ENCODE data around the gene ZC3H10. TPM values are rescaled to one million over a fixed set of nuclear protein-coding genes. Genes with fewer than 3 reads are reported as not detected.
A peak's percentile ranks its signal among the peaks of the same experiment; 100 is the strongest.

ZC3H10 gene
- total RNA-seq, 5 donors from 2014 or later (not counting 1 experiment from before 2014, with no cell fraction given) = 8.4 to 15.1 (median 11.4) TPM

DNA sequence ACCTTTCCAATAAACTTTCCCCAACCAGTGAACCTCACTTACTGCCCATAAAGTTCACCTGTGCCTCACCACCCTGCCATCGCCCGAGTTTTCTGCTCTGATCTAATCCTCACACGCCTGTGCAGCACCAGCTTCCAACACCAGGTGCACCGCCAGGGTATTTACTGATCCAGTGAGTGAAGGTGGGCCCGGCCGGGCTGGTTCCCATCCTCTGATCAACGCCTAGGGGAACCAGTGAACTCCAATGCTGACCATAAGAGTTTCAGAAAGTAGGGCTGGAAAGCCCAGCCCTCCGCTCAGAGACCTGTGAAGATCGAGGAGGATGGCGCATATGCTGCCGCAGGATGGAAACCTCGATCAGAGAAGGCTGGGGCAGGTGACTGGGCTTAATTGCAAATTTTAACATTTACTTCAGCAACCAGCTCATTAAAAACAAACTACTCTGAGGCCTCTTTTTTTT lies 33.6 kb downstream of the ZC3H10 start:
- CTCF ChIA-PET = interaction anchor here (0.6 to 1.9 kb wide), 12 partner anchors 9 to 182 kb away, joined by 3 to 16 read pairs (median 4); partner anchors contain the start of genes ESYT1 (in 2 of the 2), PAN2 (in 1 of the 2), RNF41 (in 1 of the 2) and SMARCC2 (in 1 of the 2)
- WGBS (ENCODE audit: insufficient coverage) = under 1% methylated on average over 12 of the region's 12 CpGs
- Mint-ChIP-seq H3K27ac (peak overlapping the region; percentile 96 to 99), H3K9me3 (no peaks in the 10 kb centered on the region), H3K4me1 (peaks cover 27 to 42% (median 39%) of the 10 kb centered on the region in 3 donors), H3K36me3 (peaks cover 4% of the 10 kb centered on the region), H3K4me3 (peak overlapping the region; percentile 85 to 93 (median 93)), H3K27me3 (no peaks in the 10 kb centered on the region)
- Histone ChIP-seq H3K4me1 (ENCODE audit: control insufficient read depth in 1 of 2, extremely low read depth in 1 of 2, insufficient read depth in 2 of 2, low read length in 2 of 2) (peaks cover 11 to 21% of the 10 kb centered on the region in 2 experiments), H3K27ac (ENCODE audit: low read length) (peak overlapping the region; percentile 87), H3K9me3 (no peaks in the 10 kb centered on the region), H3K4me3 (ENCODE audit: control insufficient read depth in 1 of 2, extremely low read depth in 1 of 2, low read length in 1 of 2) (peak overlapping the region; percentile 58 to 80), H3K27me3 (replicated peaks in 1 of 2; ENCODE audit: control insufficient read depth in 2 of 2, extremely low read depth in 1 of 2, insufficient read depth in 2 of 2, low read length in 1 of 2) (no peaks in the 10 kb centered on the region), H3K36me3 (ENCODE audit: control insufficient read depth in 2 of 2, extremely low read depth in 1 of 2, insufficient read depth in 1 of 2, low read length in 1 of 2) (peaks cover 3 to 5% of the 10 kb centered on the region in 2 donors)
- POLR2A ChIA-PET = interaction anchor here (0.5 to 0.6 kb wide), 3 partner anchors 38 to 178 kb away, joined by 3 to 12 read pairs (median 4); no protein-coding TSS in a partner anchor
- DNase-seq (peak; percentile 41 to 76 (median 60)), ATAC-seq (replicated peaks in 1 of 4) (peak; percentile 66 to 73 (median 72))

- WGBS (ENCODE audit: insufficient coverage) = under 1% methylated on average over 22 of the region's 37 CpGs
- H3K36me3 ChIP-seq (ENCODE audit: control insufficient read depth in 2 of 2, extremely low read depth in 1 of 2, insufficient read depth in 1 of 2, low read length in 1 of 2) = peaks cover 3 to 5% of the 10 kb centered on the region in 2 donors
- H3K4me1 ChIP-seq (ENCODE audit: control insufficient read depth in 1 of 2, extremely low read depth in 1 of 2, insufficient read depth in 2 of 2, low read length in 2 of 2) = peaks cover 11 to 26% of the 10 kb centered on the region in 2 experiments
- ChIA-PET CTCF (interaction anchor here (0.6 to 1.9 kb wide), 11 partner anchors 8 to 181 kb away, joined by 3 to 16 read pairs (median 4); partner anchors contain the start of genes ESYT1 (in 2 of the 2), PAN2 (in 1 of the 2), RNF41 (in 1 of the 2) and SMARCC2 (in 1 of the 2)), POLR2A (interaction anchor here (0.6 kb wide), 2 partner anchors 42 to 179 kb away, joined by 3 to 4 read pairs; no protein-coding TSS in a partner anchor)
- peak; percentile 93 to 94 (median 93) for ATAC-seq (replicated peaks in 1 of 4)
- no peaks in the 10 kb centered on the region for H3K27me3 Mint-ChIP-seq
- no peaks in the 10 kb centered on the region for H3K9me3 Mint-ChIP-seq
- peak within 1 kb of the TSS; percentile 58 to 80 for H3K4me3 ChIP-seq (ENCODE audit: control insufficient read depth in 1 of 2, extremely low read depth in 1 of 2, low read length in 1 of 2)
- H3K27me3 ChIP-seq (replicated peaks in 1 of 2; ENCODE audit: control insufficient read depth in 2 of 2, extremely low read depth in 1 of 2, insufficient read depth in 2 of 2, low read length in 1 of 2) = no peaks in the 10 kb centered on the region
- H3K9me3 ChIP-seq = no peaks in the 10 kb centered on the region
- peaks cover 4% of the 10 kb centered on the region for H3K36me3 Mint-ChIP-seq
- peak within 1 kb of the TSS; percentile 87 for H3K27ac ChIP-seq (ENCODE audit: low read length)
- DNase-seq = peak; percentile 80 to 95 (median 89)
- H3K4me1 Mint-ChIP-seq = peaks cover 28 to 43% (median 42%) of the 10 kb centered on the region in 3 donors
- H3K27ac Mint-ChIP-seq = peak within 1 kb of the TSS; percentile 96 to 99
- peak within 1 kb of the TSS; percentile 85 to 93 (median 93) for H3K4me3 Mint-ChIP-seq
These were observed 34.2 kb downstream of the ZC3H10 start, which contains the start of gene MYL6B for GRCh38 chr12:56152132-56152755. TSS of gene MYL6B (plus strand) at chr12:56152587. CDS start at chr12:56153919, 1,332 bp downstream.

GRCh38 chr12:56152756-56153677 lies 35.0 kb downstream of the ZC3H10 start:
- H3K9me3 Mint-ChIP-seq = no peaks in the 10 kb centered on the region
- no peaks in the 10 kb centered on the region for H3K27me3 ChIP-seq (replicated peaks in 1 of 2; ENCODE audit: control insufficient read depth in 2 of 2, extremely low read depth in 1 of 2, insufficient read depth in 2 of 2, low read length in 1 of 2)
- H3K36me3 ChIP-seq (ENCODE audit: control insufficient read depth in 2 of 2, extremely low read depth in 1 of 2, insufficient read depth in 1 of 2, low read length in 1 of 2) = peaks cover 3 to 5% of the 10 kb centered on the region in 2 donors
- peak overlapping the region; percentile 58 to 80 for H3K4me3 ChIP-seq (ENCODE audit: control insufficient read depth in 1 of 2, extremely low read depth in 1 of 2, low read length in 1 of 2)
- DNase-seq = no peak
- peak overlapping the region; percentile 87 for H3K27ac ChIP-seq (ENCODE audit: low read length)
- ChIA-PET CTCF (interaction anchor here in 1 of 2 donors (1.0 kb wide), 1 partner anchor 207 kb away, joined by 3 read pairs; the partner anchor contains the start of gene STAT2), POLR2A (no interaction called here)
- peaks cover 4% of the 10 kb centered on the region for H3K36me3 Mint-ChIP-seq
- H3K27me3 Mint-ChIP-seq = no peaks in the 10 kb centered on the region
- H3K4me3 Mint-ChIP-seq = peak overlapping the region; percentile 85 to 93 (median 93)
- H3K9me3 ChIP-seq = no peaks in the 10 kb centered on the region
- peaks cover 33 to 51% (median 47%) of the 10 kb centered on the region in 3 donors for H3K4me1 Mint-ChIP-seq
- WGBS (ENCODE audit: insufficient coverage) = 0% methylated on average over 2 of the region's 8 CpGs
- H3K4me1 ChIP-seq (ENCODE audit: control insufficient read depth in 1 of 2, extremely low read depth in 1 of 2, insufficient read depth in 2 of 2, low read length in 2 of 2) = peaks cover 11 to 32% of the 10 kb centered on the region in 2 experiments
- H3K27ac Mint-ChIP-seq = peak overlapping the region; percentile 96 to 99
- no peak for ATAC-seq (replicated peaks in 1 of 4)

DNA sequence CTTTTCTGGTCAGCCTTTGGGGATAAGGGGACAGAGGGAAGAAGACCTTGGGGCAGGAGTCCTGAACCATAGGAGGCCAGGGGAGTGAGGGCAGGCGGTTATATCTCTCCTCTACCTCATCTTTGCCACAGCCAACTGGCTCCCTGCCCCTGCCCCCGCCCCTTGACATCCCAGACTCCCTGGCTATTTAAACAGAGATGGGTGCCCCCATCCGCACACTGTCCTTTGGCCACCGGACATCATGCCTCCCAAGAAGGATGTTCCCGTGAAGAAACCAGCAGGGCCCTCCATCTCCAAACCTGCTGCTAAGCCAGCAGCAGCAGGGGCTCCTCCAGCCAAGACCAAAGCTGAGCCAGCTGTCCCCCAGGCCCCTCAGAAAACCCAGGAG lies 35.6 kb downstream of the ZC3H10 start:
- DNase-seq (no peak), ATAC-seq (replicated peaks in 1 of 4) (no peak)
- POLR2A ChIA-PET = no interaction called here
- Mint-ChIP-seq H3K4me3 (peak overlapping the region in 2 of 3 donors; percentile 85 to 93), H3K9me3 (no peaks in the 10 kb centered on the region), H3K27ac (no peak overlapping the region), H3K27me3 (no peaks in the 10 kb centered on the region), H3K4me1 (peaks cover 33 to 56% (median 49%) of the 10 kb centered on the region in 3 donors), H3K36me3 (peaks cover 7% of the 10 kb centered on the region)
- Histone ChIP-seq H3K36me3 (ENCODE audit: control insufficient read depth in 2 of 2, extremely low read depth in 1 of 2, insufficient read depth in 1 of 2, low read length in 1 of 2) (peaks cover 3 to 5% of the 10 kb centered on the region in 2 donors), H3K27ac (ENCODE audit: low read length) (no peak overlapping the region), H3K4me3 (ENCODE audit: control insufficient read depth in 1 of 2, extremely low read depth in 1 of 2, low read length in 1 of 2) (no peak overlapping the region), H3K27me3 (replicated peaks in 1 of 2; ENCODE audit: control insufficient read depth in 2 of 2, extremely low read depth in 1 of 2, insufficient read depth in 2 of 2, low read length in 1 of 2) (no peaks in the 10 kb centered on the region), H3K4me1 (ENCODE audit: control insufficient read depth in 1 of 2, extremely low read depth in 1 of 2, insufficient read depth in 2 of 2, low read length in 2 of 2) (peaks cover 11 to 32% of the 10 kb centered on the region in 2 experiments), H3K9me3 (no peaks in the 10 kb centered on the region)
- CTCF ChIA-PET = interaction anchor here (0.5 to 1.1 kb wide), 3 partner anchors 18 to 206 kb away, joined by 3 to 4 read pairs (median 4); partner anchors contain the start of genes ESYT1 (in 1 of the 2) and STAT2 (in 1 of the 2)
- WGBS (ENCODE audit: insufficient coverage) = 89% methylated on average over 4 of the region's 5 CpGs

- ATAC-seq (replicated peaks in 1 of 4) (no peak), DNase-seq (no peak)
- peaks cover 3 to 5% of the 10 kb centered on the region in 2 donors for H3K36me3 ChIP-seq (ENCODE audit: control insufficient read depth in 2 of 2, extremely low read depth in 1 of 2, insufficient read depth in 1 of 2, low read length in 1 of 2)
- H3K4me3 ChIP-seq (ENCODE audit: control insufficient read depth in 1 of 2, extremely low read depth in 1 of 2, low read length in 1 of 2) = no peak overlapping the region
- Mint-ChIP-seq H3K4me1 (peaks cover 39 to 62% (median 55%) of the 10 kb centered on the region in 3 donors), H3K27me3 (no peaks in the 10 kb centered on the region), H3K9me3 (no peaks in the 10 kb centered on the region), H3K36me3 (peaks cover 11% of the 10 kb centered on the region), H3K27ac (no peak overlapping the region), H3K4me3 (no peak overlapping the region)
- no peaks in the 10 kb centered on the region for H3K9me3 ChIP-seq
- H3K27ac ChIP-seq (ENCODE audit: low read length) = no peak overlapping the region
- ChIA-PET POLR2A (interaction anchor here in 1 of 2 donors (0.7 kb wide), 1 partner anchor 492 kb away, joined by 3 read pairs; no protein-coding TSS in a partner anchor), CTCF (interaction anchor here (0.5 to 1.1 kb wide), 3 partner anchors 18 to 205 kb away, joined by 3 to 4 read pairs (median 4); partner anchors contain the start of genes ESYT1 (in 1 of the 2) and STAT2 (in 1 of the 2))
- peaks cover 11 to 38% of the 10 kb centered on the region in 2 experiments for H3K4me1 ChIP-seq (ENCODE audit: control insufficient read depth in 1 of 2, extremely low read depth in 1 of 2, insufficient read depth in 2 of 2, low read length in 2 of 2)
- H3K27me3 ChIP-seq (replicated peaks in 1 of 2; ENCODE audit: control insufficient read depth in 2 of 2, extremely low read depth in 1 of 2, insufficient read depth in 2 of 2, low read length in 1 of 2) = no peaks in the 10 kb centered on the region
- WGBS (ENCODE audit: insufficient coverage) = no CpG with 5 or more reads among the region's 1 CpG
These were observed 36.2 kb downstream of the ZC3H10 start for GRCh38 chr12:56154246-56154771.

Data from T-cell (primary cell).